ENCODE measurements around the gene NDE1. TPM values are rescaled to one million over a fixed set of nuclear protein-coding genes. Genes with fewer than 3 reads are reported as not detected.

The NDE1 gene
- total RNA-seq, 1 experiment from 2014 or later = 162 TPM

DNA sequence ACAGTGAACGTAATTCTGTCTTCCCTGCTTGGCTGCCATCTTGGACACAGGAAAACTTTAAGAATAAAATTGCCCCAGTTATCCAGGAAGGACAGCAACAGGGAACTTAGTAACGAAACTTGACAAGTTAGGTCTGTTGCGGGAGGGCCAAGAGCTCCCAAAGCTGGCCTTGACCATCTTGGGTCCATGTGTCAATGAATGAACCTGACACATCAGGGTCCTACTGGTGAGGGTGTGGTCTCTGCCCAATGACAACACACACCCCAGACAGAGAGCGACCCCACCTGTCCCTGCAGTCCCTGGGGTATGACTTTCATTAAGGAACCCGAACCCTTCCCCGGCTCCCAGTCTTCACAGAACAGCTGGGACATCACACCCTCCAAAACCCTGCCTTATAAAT lies 96.3 kb downstream of the NDE1 start:
- TF ChIP-seq, protein P1, sequence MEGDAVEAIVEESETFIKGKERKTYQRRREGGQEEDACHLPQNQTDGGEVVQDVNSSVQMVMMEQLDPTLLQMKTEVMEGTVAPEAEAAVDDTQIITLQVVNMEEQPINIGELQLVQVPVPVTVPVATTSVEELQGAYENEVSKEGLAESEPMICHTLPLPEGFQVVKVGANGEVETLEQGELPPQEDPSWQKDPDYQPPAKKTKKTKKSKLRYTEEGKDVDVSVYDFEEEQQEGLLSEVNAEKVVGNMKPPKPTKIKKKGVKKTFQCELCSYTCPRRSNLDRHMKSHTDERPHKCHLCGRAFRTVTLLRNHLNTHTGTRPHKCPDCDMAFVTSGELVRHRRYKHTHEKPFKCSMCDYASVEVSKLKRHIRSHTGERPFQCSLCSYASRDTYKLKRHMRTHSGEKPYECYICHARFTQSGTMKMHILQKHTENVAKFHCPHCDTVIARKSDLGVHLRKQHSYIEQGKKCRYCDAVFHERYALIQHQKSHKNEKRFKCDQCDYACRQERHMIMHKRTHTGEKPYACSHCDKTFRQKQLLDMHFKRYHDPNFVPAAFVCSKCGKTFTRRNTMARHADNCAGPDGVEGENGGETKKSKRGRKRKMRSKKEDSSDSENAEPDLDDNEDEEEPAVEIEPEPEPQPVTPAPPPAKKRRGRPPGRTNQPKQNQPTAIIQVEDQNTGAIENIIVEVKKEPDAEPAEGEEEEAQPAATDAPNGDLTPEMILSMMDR (IDR thresholded peaks at IDR 0.05; ENCODE audit: unreplicated experiment) = no peak
- ChIA-PET POLR2A (no interaction called here), CTCF (interaction anchor here (0.7 to 2.2 kb wide), 3 partner anchors 9 to 23 kb away, joined by 3 to 7 read pairs (median 5); no protein-coding TSS in a partner anchor)
- H3K4me3 Mint-ChIP-seq (ENCODE audit: unreplicated experiment) = no peak overlapping the region
- no peaks in the 10 kb centered on the region for H3K36me3 Mint-ChIP-seq (ENCODE audit: insufficient read depth, unreplicated experiment)
- no peak for DNase-seq (ENCODE audit: unreplicated experiment)
- H3K27ac Mint-ChIP-seq (ENCODE audit: low read depth, unreplicated experiment) = no peak overlapping the region
- no peaks in the 10 kb centered on the region for H3K4me1 Mint-ChIP-seq (ENCODE audit: insufficient read depth, unreplicated experiment)
- H3K27me3 Mint-ChIP-seq (ENCODE audit: insufficient read depth, unreplicated experiment) = no peaks in the 10 kb centered on the region
- H3K9me3 Mint-ChIP-seq (ENCODE audit: unreplicated experiment) = no peaks in the 10 kb centered on the region
- no TSS peak for BruUV-seq (replicated peaks)
- intact Hi-C loops (cut with micrococcal nuclease) = no loop called here

DNA sequence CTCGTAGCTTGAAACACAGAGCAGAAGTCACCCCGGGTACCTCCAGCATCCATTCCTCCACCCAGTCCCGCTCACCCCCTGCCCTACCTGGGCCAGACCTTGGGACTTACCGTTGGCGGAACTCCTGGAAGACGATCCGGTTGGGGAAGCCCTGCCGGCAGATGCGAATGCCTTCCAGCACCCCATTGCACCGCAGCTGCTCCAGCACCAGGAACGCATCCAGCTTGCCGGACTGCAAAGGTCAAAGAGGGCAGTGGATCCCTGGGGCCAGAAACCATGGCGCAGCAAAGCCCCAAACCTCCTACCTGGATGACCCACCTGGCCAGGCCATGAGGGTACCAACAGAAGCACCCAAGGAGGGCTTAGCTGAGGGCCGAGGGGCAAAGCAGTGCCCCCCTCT lies 97.9 kb downstream of the NDE1 start:
- Mint-ChIP-seq H3K9me3 (ENCODE audit: unreplicated experiment) (no peaks in the 10 kb centered on the region), H3K4me3 (ENCODE audit: unreplicated experiment) (no peak overlapping the region), H3K27ac (ENCODE audit: low read depth, unreplicated experiment) (no peak overlapping the region), H3K27me3 (ENCODE audit: insufficient read depth, unreplicated experiment) (no peaks in the 10 kb centered on the region), H3K36me3 (ENCODE audit: insufficient read depth, unreplicated experiment) (no peaks in the 10 kb centered on the region), H3K4me1 (ENCODE audit: insufficient read depth, unreplicated experiment) (no peaks in the 10 kb centered on the region)
- no peak for DNase-seq (ENCODE audit: unreplicated experiment)
- ChIA-PET CTCF (interaction anchor here (0.6 kb wide), 1 partner anchor 52 kb away, joined by 3 read pairs; no protein-coding TSS in a partner anchor), POLR2A (no interaction called here)
- no TSS peak for BruUV-seq (replicated peaks)
- TF ChIP-seq, protein P1 (IDR thresholded peaks at IDR 0.05; ENCODE audit: unreplicated experiment) = no peak
- intact Hi-C loops (cut with micrococcal nuclease) = no loop called here

DNA sequence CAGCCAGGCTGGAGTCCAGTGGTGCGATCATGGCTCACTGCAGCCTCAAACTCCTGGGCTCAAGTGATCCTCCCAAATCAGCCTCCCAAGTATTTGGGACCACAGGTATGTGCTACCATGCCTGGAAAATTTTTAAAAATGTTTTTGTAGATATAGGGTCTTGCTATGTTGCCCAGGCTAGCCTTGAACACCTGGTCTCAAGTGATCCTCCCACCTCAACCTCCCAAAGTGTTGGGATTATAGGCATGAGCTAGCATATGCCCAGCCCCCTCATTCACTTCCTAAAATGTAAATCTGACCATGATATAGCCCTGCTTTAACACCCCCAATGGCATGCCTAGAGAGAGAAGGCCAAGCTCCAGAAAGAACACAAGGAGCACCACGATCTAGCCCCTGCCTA lies 98.6 kb downstream of the NDE1 start:
- no TSS peak for BruUV-seq (replicated peaks)
- no peak for DNase-seq (ENCODE audit: unreplicated experiment)
- intact Hi-C loops (cut with micrococcal nuclease) = no loop called here
- TF ChIP-seq, protein P1 (IDR thresholded peaks at IDR 0.05; ENCODE audit: unreplicated experiment) = no peak
- ChIA-PET POLR2A (no interaction called here), CTCF (interaction anchor here (0.8 to 1.1 kb wide), 2 partner anchors 17 to 381 kb away, joined by 3 read pairs; no protein-coding TSS in a partner anchor)
- Mint-ChIP-seq H3K27me3 (ENCODE audit: insufficient read depth, unreplicated experiment) (no peaks in the 10 kb centered on the region), H3K27ac (ENCODE audit: low read depth, unreplicated experiment) (no peak overlapping the region), H3K4me1 (ENCODE audit: insufficient read depth, unreplicated experiment) (no peaks in the 10 kb centered on the region), H3K36me3 (ENCODE audit: insufficient read depth, unreplicated experiment) (no peaks in the 10 kb centered on the region), H3K4me3 (ENCODE audit: unreplicated experiment) (no peak overlapping the region), H3K9me3 (ENCODE audit: unreplicated experiment) (no peaks in the 10 kb centered on the region)

DNA sequence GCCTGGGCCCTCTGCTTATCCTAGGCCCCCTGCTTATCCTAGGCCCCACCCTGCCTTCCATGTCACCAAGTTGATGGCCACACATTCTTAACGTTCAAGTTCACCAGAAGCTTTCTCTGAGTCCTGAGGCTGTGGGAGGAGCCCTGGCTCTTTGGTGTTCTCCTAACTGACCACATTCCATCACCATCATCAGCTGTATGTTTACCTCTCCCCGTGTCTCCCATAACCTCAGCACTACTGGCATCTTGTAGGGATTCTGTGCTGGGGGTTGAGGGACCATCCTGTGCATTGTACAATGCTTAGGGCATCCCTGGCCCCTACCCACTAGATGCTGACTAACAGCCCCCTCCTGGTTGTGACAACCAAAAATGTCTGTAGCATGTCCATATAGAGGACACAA lies 99.3 kb downstream of the NDE1 start:
- Mint-ChIP-seq H3K27me3 (ENCODE audit: insufficient read depth, unreplicated experiment) (no peaks in the 10 kb centered on the region), H3K4me1 (ENCODE audit: insufficient read depth, unreplicated experiment) (no peaks in the 10 kb centered on the region), H3K36me3 (ENCODE audit: insufficient read depth, unreplicated experiment) (no peaks in the 10 kb centered on the region), H3K4me3 (ENCODE audit: unreplicated experiment) (no peak overlapping the region), H3K9me3 (ENCODE audit: unreplicated experiment) (no peaks in the 10 kb centered on the region), H3K27ac (ENCODE audit: low read depth, unreplicated experiment) (no peak overlapping the region)
- TF ChIP-seq, protein P1 (IDR thresholded peaks at IDR 0.05; ENCODE audit: unreplicated experiment) = no peak
- BruUV-seq (replicated peaks) = no TSS peak
- ChIA-PET CTCF (interaction anchor here (0.8 to 1.1 kb wide), 2 partner anchors 16 to 380 kb away, joined by 3 read pairs; no protein-coding TSS in a partner anchor), POLR2A (no interaction called here)
- no peak for DNase-seq (ENCODE audit: unreplicated experiment)
- intact Hi-C loops (cut with micrococcal nuclease) = no loop called here

All from MCF 10A (cell line).